ENCODE measurements around the gene KLHL13.
"Not testable (repeated sequence)": the region's sequence is repeated elsewhere in the genome, so short reads cannot be mapped to it uniquely, and the experiment has no call there.

Gene KLHL13

GRCh38 chrX:118116713-118117550, at the start of gene KLHL13:
TSS of gene KLHL13 (minus strand) at chrX:118116810. CDS start at chrX:118028473, 88,337 bp downstream.
- no peak for DNase-seq

- DNase-seq = no peak
Measured at GRCh38 chrX:118164138-118164537, 47.5 kb upstream of the KLHL13 start.

GRCh38 chrX:118156953-118157608, 40.5 kb upstream of the KLHL13 start:
- no peak for DNase-seq

GRCh38 chrX:118156254-118156952, 39.8 kb upstream of the KLHL13 start:
- DNase-seq = no peak

GRCh38 chrX:118153270-118153669, 36.7 kb upstream of the KLHL13 start:
- DNase-seq = no peak

- DNase-seq = no peak
Measured at GRCh38 chrX:118152721-118153120, 36.1 kb upstream of the KLHL13 start.

- no peak for DNase-seq
Measured at GRCh38 chrX:118148737-118149136, 32.1 kb upstream of the KLHL13 start.

GRCh38 chrX:118147771-118148170, 31.2 kb upstream of the KLHL13 start:
- DNase-seq = not testable (repeated sequence)

GRCh38 chrX:118143578-118143977, 27.0 kb upstream of the KLHL13 start:
- DNase-seq = no peak

- DNase-seq = no peak
Measured at GRCh38 chrX:118131336-118131735, 14.7 kb upstream of the KLHL13 start.

- no peak for DNase-seq
Measured at GRCh38 chrX:118129681-118130080, 13.1 kb upstream of the KLHL13 start.

GRCh38 chrX:118128724-118129123, 12.1 kb upstream of the KLHL13 start:
- DNase-seq = no peak

GRCh38 chrX:118126286-118126685, 9.7 kb upstream of the KLHL13 start:
- no peak for DNase-seq

- not testable (repeated sequence) for DNase-seq
Measured at GRCh38 chrX:118124243-118124642, 7.6 kb upstream of the KLHL13 start.

- DNase-seq = no peak
Measured at GRCh38 chrX:118117741-118118140, 1.1 kb upstream of the KLHL13 start.

- no peak for DNase-seq
Measured at GRCh38 chrX:118115953-118116712, 477 bp downstream of the KLHL13 start.

- no peak for DNase-seq
Measured at GRCh38 chrX:118114971-118115370, 1.6 kb downstream of the KLHL13 start.

- DNase-seq = no peak
Measured at GRCh38 chrX:118109065-118109464, 7.5 kb downstream of the KLHL13 start.

GRCh38 chrX:118108304-118108703, 8.3 kb downstream of the KLHL13 start:
- no peak for DNase-seq

GRCh38 chrX:118100091-118100490, 16.5 kb downstream of the KLHL13 start:
- no peak for DNase-seq

GRCh38 chrX:118088084-118088483, 28.5 kb downstream of the KLHL13 start:
- DNase-seq = no peak

- DNase-seq = no peak
Measured at GRCh38 chrX:118074196-118074595, 42.4 kb downstream of the KLHL13 start.

Measured in NCI-H1694 (cell line).